GM21737 (cell line): ENCODE data around the gene ATP6AP2.

Source experiments
- ATAC-seq: cut with Tn5 transposase; IDR thresholded peaks from one replicate; pipeline ENCODE4 v1.9.1; 2021; ENCODE audit warnings: mild to moderate bottlenecking, moderate library complexity; ENCODE audit not compliant: unreplicated experiment

ATP6AP2 gene

GRCh38 chrX:40637687-40638086 lies 56.9 kb downstream of the ATP6AP2 start:
- no peak for ATAC-seq

- ATAC-seq, result no peak
Observed at GRCh38 chrX:40644176-40644575, 63.4 kb downstream of the ATP6AP2 start.

GRCh38 chrX:40644821-40645358 lies 64.1 kb downstream of the ATP6AP2 start:
- ATAC-seq, result no peak

GRCh38 chrX:40646489-40647306 lies 65.9 kb downstream of the ATP6AP2 start:
- ATAC-seq, result peak; percentile 33

GRCh38 chrX:40647307-40648197 lies 66.8 kb downstream of the ATP6AP2 start, which contains the start of gene CXorf38:
TSS of gene CXorf38 (minus strand) at chrX:40647561. CDS start at chrX:40647520, 41 bp downstream.
- ATAC-seq, result peak; percentile 65

- ATAC-seq, result no peak
Observed at GRCh38 chrX:40651620-40652223, 71.0 kb downstream of the ATP6AP2 start.

- no peak for ATAC-seq
Observed at GRCh38 chrX:40652664-40653063, 71.9 kb downstream of the ATP6AP2 start.

GRCh38 chrX:40653535-40653934 lies 72.8 kb downstream of the ATP6AP2 start:
- no peak for ATAC-seq
